ENCODE results near the gene DOK4. TPM values are rescaled to one million over a fixed set of nuclear protein-coding genes. Genes with fewer than 3 reads are reported as not detected.

The DOK4 gene
- total RNA-seq, 1 experiment from 2014 or later = 4.9 TPM

DNA sequence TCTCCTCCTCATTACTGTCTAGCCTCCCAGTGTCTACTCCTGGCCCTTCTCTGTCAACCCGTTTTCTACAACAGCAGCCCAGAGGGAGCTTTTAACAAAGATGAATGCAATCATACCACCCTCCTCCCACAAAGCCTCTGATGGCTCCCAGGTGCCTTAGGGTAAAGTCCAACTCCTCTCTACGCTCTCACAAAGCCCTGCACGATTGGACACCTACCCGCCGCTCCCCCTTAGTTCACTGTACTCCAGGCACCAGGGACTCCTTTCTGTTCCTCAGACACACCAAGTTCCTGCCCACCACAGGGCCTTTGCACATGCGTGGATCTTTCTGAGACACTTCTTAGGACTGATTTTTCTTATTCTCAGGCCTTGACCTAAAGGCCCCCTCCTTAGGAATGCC lies 32.6 kb upstream of the DOK4 start:
- DNase-seq (no peak), ATAC-seq (no peak)
- H3K36me3 ChIP-seq (ENCODE audit: low read depth, low read length) = no peaks in the 10 kb centered on the region
- TF ChIP-seq EZH2phosphoT487 (IDR thresholded peaks at IDR 0.05; ENCODE audit: borderline replicate concordance, low read length) (no peak), EZH2 (IDR thresholded peaks at IDR 0.05; ENCODE audit: low read length, unreplicated experiment) (no peak), CTCF (conservative IDR thresholded peaks at IDR 0.05; ENCODE audit: low read depth, low read length) (no peak)
- H4K20me1 ChIP-seq (ENCODE audit: low read length) = no peaks in the 10 kb centered on the region
- H3K4me3 ChIP-seq (ENCODE audit: low read length) = no peak overlapping the region
- H3F3A ChIP-seq (ENCODE audit: low read length, unreplicated experiment) = no peaks in the 10 kb centered on the region
- no peaks in the 10 kb centered on the region for H3K4me1 ChIP-seq (ENCODE audit: insufficient read depth, low read length)
- CTCF ChIA-PET = no interaction called here
- BruUV-seq (replicated peaks) = no TSS peak
- no peak overlapping the region for H3K9ac ChIP-seq (ENCODE audit: low read length)
- H3K9me3 ChIP-seq (ENCODE audit: low read length) = no peaks in the 10 kb centered on the region
- POLR2A ChIA-PET (ENCODE audit: unreplicated experiment) = no interaction called here
- no peaks in the 10 kb centered on the region for H3K27me3 ChIP-seq (ENCODE audit: low read length)
- intact Hi-C loops (cut with micrococcal nuclease) = loop anchor here (2.0 kb wide), 1 partner anchor 100 kb away; no protein-coding TSS in a partner anchor
- H3K27ac ChIP-seq (ENCODE audit: low read length) = no peak overlapping the region
- H3K4me2 ChIP-seq (ENCODE audit: low read length) = no peak overlapping the region
- H3K79me2 ChIP-seq (ENCODE audit: low read length) = no peaks in the 10 kb centered on the region
- H3K9me2 ChIP-seq (replicated peaks; ENCODE audit: low read length) = no peaks in the 10 kb centered on the region
- no peak overlapping the region for H2AFZ ChIP-seq (ENCODE audit: low read length)

- BruUV-seq (replicated peaks) = no TSS peak
- Histone ChIP-seq H3K9ac (ENCODE audit: low read length) (no peak overlapping the region), H3K27ac (ENCODE audit: low read length) (no peak overlapping the region), H3K27me3 (ENCODE audit: low read length) (no peaks in the 10 kb centered on the region), H3K4me1 (ENCODE audit: insufficient read depth, low read length) (no peaks in the 10 kb centered on the region), H3K9me3 (ENCODE audit: low read length) (no peaks in the 10 kb centered on the region), H3F3A (ENCODE audit: low read length, unreplicated experiment) (no peaks in the 10 kb centered on the region), H3K4me2 (ENCODE audit: low read length) (no peak overlapping the region), H3K9me2 (replicated peaks; ENCODE audit: low read length) (no peaks in the 10 kb centered on the region), H3K36me3 (ENCODE audit: low read depth, low read length) (no peaks in the 10 kb centered on the region), H3K79me2 (ENCODE audit: low read length) (no peaks in the 10 kb centered on the region), H3K4me3 (ENCODE audit: low read length) (no peak overlapping the region), H4K20me1 (ENCODE audit: low read length) (no peaks in the 10 kb centered on the region), H2AFZ (ENCODE audit: low read length) (no peak overlapping the region)
- ChIA-PET CTCF (no interaction called here), POLR2A (ENCODE audit: unreplicated experiment) (no interaction called here)
- DNase-seq (no peak), ATAC-seq (no peak)
- no peak for TF ChIP-seq CTCF (conservative IDR thresholded peaks at IDR 0.05; ENCODE audit: low read depth, low read length)
- intact Hi-C loops (cut with micrococcal nuclease) = loop anchor here (2.0 kb wide), 1 partner anchor 100 kb away; no protein-coding TSS in a partner anchor
These were observed 32.2 kb upstream of the DOK4 start for GRCh38 chr16:57518520-57518919.

DNA sequence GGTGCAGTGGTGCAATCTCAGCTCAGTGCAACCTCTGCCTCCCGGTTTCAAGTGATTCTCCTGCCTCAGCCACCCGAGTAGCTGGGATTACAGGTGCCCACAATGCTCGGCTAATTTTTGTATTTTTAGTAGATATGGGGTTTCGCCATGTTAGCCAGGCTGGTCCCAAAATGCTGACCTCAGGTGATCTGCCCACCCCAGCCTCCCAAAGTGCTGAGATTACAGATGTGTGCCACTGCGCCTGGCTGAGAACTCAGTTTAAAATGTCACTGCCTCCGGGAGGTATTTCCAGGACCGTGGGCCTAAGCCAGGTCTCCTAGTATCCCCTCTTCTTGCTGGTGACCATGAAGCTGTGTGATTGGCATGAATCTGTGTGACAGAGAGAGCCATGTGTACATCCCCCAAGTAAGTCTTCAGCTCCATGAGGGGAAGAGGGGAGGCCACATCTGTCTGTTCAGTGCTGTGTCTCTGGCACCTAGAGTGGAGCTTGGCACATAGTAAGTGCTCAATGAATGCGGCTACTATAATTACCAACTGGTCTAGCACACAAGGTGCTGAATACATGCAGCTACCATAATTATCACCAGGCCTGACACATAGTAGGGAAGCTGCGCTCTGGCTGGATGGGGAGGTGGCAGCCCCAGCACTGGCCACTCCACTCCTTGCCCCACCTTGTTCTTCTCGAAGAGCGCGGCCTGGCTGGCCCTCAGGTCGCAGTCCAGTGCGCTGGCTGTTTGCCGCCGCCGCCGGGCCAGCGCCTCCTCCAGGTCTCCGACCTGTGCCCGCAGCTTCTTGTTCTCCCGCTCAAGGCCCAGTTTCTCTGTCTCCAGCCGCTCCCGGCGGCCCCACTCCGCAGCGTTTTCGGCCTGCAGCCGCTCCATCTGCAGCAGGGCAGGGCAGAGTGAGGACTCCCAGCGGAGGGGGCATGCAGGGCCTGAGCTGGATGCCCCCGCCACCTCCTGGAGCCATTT lies 31.4 kb upstream of the DOK4 start:
- Histone ChIP-seq H2AFZ (ENCODE audit: low read length) (no peak overlapping the region), H3K9me3 (ENCODE audit: low read length) (no peaks in the 10 kb centered on the region), H3F3A (ENCODE audit: low read length, unreplicated experiment) (no peaks in the 10 kb centered on the region), H4K20me1 (ENCODE audit: low read length) (no peaks in the 10 kb centered on the region), H3K27ac (ENCODE audit: low read length) (no peak overlapping the region), H3K4me2 (ENCODE audit: low read length) (no peak overlapping the region), H3K9me2 (replicated peaks; ENCODE audit: low read length) (no peaks in the 10 kb centered on the region), H3K36me3 (ENCODE audit: low read depth, low read length) (no peaks in the 10 kb centered on the region), H3K79me2 (ENCODE audit: low read length) (no peaks in the 10 kb centered on the region), H3K27me3 (ENCODE audit: low read length) (no peaks in the 10 kb centered on the region), H3K4me3 (ENCODE audit: low read length) (no peak overlapping the region), H3K9ac (ENCODE audit: low read length) (no peak overlapping the region), H3K4me1 (ENCODE audit: insufficient read depth, low read length) (no peaks in the 10 kb centered on the region)
- BruUV-seq (replicated peaks) = no TSS peak
- DNase-seq = no peak
- POLR2A ChIA-PET (ENCODE audit: unreplicated experiment) = no interaction called here
- TF ChIP-seq EZH2 (IDR thresholded peaks at IDR 0.05; ENCODE audit: low read length, unreplicated experiment) (no peak), EZH2phosphoT487 (IDR thresholded peaks at IDR 0.05; ENCODE audit: borderline replicate concordance, low read length) (no peak), CTCF (conservative IDR thresholded peaks at IDR 0.05; ENCODE audit: low read depth, low read length) (no peak)
- CTCF ChIA-PET = no interaction called here
- intact Hi-C loops (cut with micrococcal nuclease) = loop anchor here (2.0 kb wide), 1 partner anchor 99 kb away; no protein-coding TSS in a partner anchor
- no peak for ATAC-seq
